Stimulated activated CD8-positive, alpha-beta memory T cell treated with anti-CD3 and anti-CD28 coated beads, Interleukin-12 subunit alpha, Interleukin-12 subunit beta, amount 100 ng/mL, for 1 hour (primary cell): Measurements from ENCODE around the gene FKBP10.

Source experiments
- DNase-seq: peaks from one replicate; pipeline ENCODE4 v3.0.0-alpha.2; 2020; ENCODE audit warnings: low read depth

Gene FKBP10

GRCh38 chr17:41784207-41784744 is 28.5 kb upstream of the FKBP10 start:
- DNase-seq: no peak

- DNase-seq: no peak
Measured at GRCh38 chr17:41785091-41785858, 27.5 kb upstream of the FKBP10 start.

GRCh38 chr17:41785859-41786226 is 27.0 kb upstream of the FKBP10 start:
- no peak for DNase-seq

- peak; percentile 74 for DNase-seq
Measured at GRCh38 chr17:41786227-41787020, 26.4 kb upstream of the FKBP10 start, which contains the start of gene JUP. JUP (minus strand) TSS chr17:41786711; CDS start chr17:41771854, 14,857 bp downstream.

- no peak for DNase-seq
Measured at GRCh38 chr17:41787021-41787418, 25.8 kb upstream of the FKBP10 start.

GRCh38 chr17:41792845-41793783 is 19.7 kb upstream of the FKBP10 start:
- DNase-seq: no peak

GRCh38 chr17:41793784-41794539 is 18.8 kb upstream of the FKBP10 start:
- no peak for DNase-seq

GRCh38 chr17:41794540-41794975 is 18.2 kb upstream of the FKBP10 start:
- no peak for DNase-seq

GRCh38 chr17:41796121-41796895 is 16.5 kb upstream of the FKBP10 start:
- DNase-seq: no peak

- DNase-seq: no peak
Measured at GRCh38 chr17:41797377-41797776, 15.4 kb upstream of the FKBP10 start.

GRCh38 chr17:41799366-41799765 is 13.4 kb upstream of the FKBP10 start:
- no peak for DNase-seq

GRCh38 chr17:41800601-41801373 is 12.0 kb upstream of the FKBP10 start:
- no peak for DNase-seq

GRCh38 chr17:41801374-41802271 is 11.2 kb upstream of the FKBP10 start:
- DNase-seq: peak; percentile 68

GRCh38 chr17:41803049-41804020 is 9.5 kb upstream of the FKBP10 start:
- DNase-seq: no peak

- no peak for DNase-seq
Measured at GRCh38 chr17:41806685-41807445, 5.9 kb upstream of the FKBP10 start.
